H9 (cell line): ENCODE measurements around the gene GLRX2. TPM values are rescaled to one million over a fixed set of nuclear protein-coding genes. Genes with fewer than 3 reads are reported as not detected.

Experiments used
- DNase-seq: peaks from one replicate; pipeline ENCODE4 v3.0.0-alpha.2; 2017
- H2AFZ ChIP-seq: one replicate; pipeline ENCODE4 v1.6.1; 2013; ENCODE audit warnings: mild to moderate bottlenecking, low read length, control low read depth, moderate library complexity
- H2AK5ac ChIP-seq: 2 replicates; pipeline ENCODE4 v1.6.1; 2013; ENCODE audit warnings: low read length, control low read depth, mixed read lengths; ENCODE audit not compliant: insufficient read length
- H2BK120ac ChIP-seq: one replicate; pipeline ENCODE4 v1.6.1; 2013; ENCODE audit warnings: low read depth, mild to moderate bottlenecking, low read length, control low read depth, inconsistent platforms; ENCODE audit not compliant: poor library complexity, severe bottlenecking
- H2BK12ac ChIP-seq: 2 replicates; pipeline ENCODE4 v1.6.1; 2013; ENCODE audit warnings: low read length, control low read depth, mixed read lengths, low read depth; ENCODE audit not compliant: insufficient read length
- H2BK15ac ChIP-seq: 2 replicates; pipeline ENCODE4 v1.6.1; 2013; ENCODE audit warnings: low read depth, low read length, control low read depth
- H2BK20ac ChIP-seq: one replicate; pipeline ENCODE4 v1.6.1; 2013; ENCODE audit warnings: low read depth, mild to moderate bottlenecking, low read length, control low read depth, inconsistent platforms; ENCODE audit not compliant: poor library complexity, severe bottlenecking
- H2BK5ac ChIP-seq: 2 replicates; pipeline ENCODE4 v1.6.1; 2013; ENCODE audit warnings: low read length, control low read depth, mixed read lengths; ENCODE audit not compliant: insufficient read length
- H3K14ac ChIP-seq: 2 replicates; pipeline ENCODE4 v1.6.1; 2013; ENCODE audit warnings: low read length, control low read depth; ENCODE audit not compliant: insufficient read depth
- H3K18ac ChIP-seq: 2 replicates; pipeline ENCODE4 v1.6.1; 2013; ENCODE audit warnings: low read depth, mild to moderate bottlenecking, mixed read lengths, low read length, control low read depth; ENCODE audit not compliant: insufficient read length
- H3K23ac ChIP-seq: 2 replicates; pipeline ENCODE4 v1.6.1; 2013; ENCODE audit warnings: low read length, control low read depth, mixed read lengths, low read depth; ENCODE audit not compliant: insufficient read length
- H3K23me2 ChIP-seq: 2 replicates; pipeline ENCODE4 v1.6.1; 2013; ENCODE audit warnings: low read depth, mild to moderate bottlenecking, mixed read lengths, low read length, control low read depth; ENCODE audit not compliant: insufficient read length, poor library complexity, severe bottlenecking
- H3K27ac ChIP-seq: 2 replicates; pipeline ENCODE4 v1.5.1; 2013; ENCODE audit warnings: low read length, control low read depth, mixed read lengths, low read depth; ENCODE audit not compliant: insufficient read length
- H3K27me3 ChIP-seq: 2 replicates; pipeline ENCODE4 v1.6.1; 2013; ENCODE audit warnings: low read length, control low read depth, inconsistent platforms; ENCODE audit not compliant: insufficient read depth
- H3K4ac ChIP-seq: 2 replicates; pipeline ENCODE4 v1.6.1; 2013; ENCODE audit warnings: low read depth, mild to moderate bottlenecking, control low read depth, inconsistent platforms, low read length, moderate library complexity
- H3K4me1 ChIP-seq: 2 replicates; pipeline ENCODE4 v1.6.1; 2013; ENCODE audit warnings: low read length, control low read depth, inconsistent platforms; ENCODE audit not compliant: insufficient read depth
- H3K4me2 ChIP-seq: 2 replicates; pipeline ENCODE4 v1.6.1; 2013; ENCODE audit warnings: low read length, control low read depth, mixed read lengths; ENCODE audit not compliant: insufficient read length, insufficient read depth
- H3K56ac ChIP-seq: 2 replicates; pipeline ENCODE4 v1.6.1; 2013; ENCODE audit warnings: low read depth, mild to moderate bottlenecking, mixed read lengths, low read length, control low read depth; ENCODE audit not compliant: insufficient read length
- H3K79me1 ChIP-seq: 2 replicates; pipeline ENCODE4 v1.6.1; 2013; ENCODE audit warnings: low read depth, mild to moderate bottlenecking, moderate library complexity, low read length, control low read depth, inconsistent platforms; ENCODE audit not compliant: insufficient read depth, poor library complexity, severe bottlenecking
- H3K79me2 ChIP-seq: 2 replicates; pipeline ENCODE4 v1.6.1; 2013; ENCODE audit warnings: low read length, control low read depth, inconsistent platforms; ENCODE audit not compliant: insufficient read depth
- H3K9ac ChIP-seq: 2 replicates; pipeline ENCODE4 v1.6.1; 2013; ENCODE audit warnings: low read length, control low read depth, mixed read lengths; ENCODE audit not compliant: insufficient read length; ENCODE audit errors: extremely low read depth
- H3K9me3 ChIP-seq: one replicate; pipeline ENCODE4 v1.6.1; 2013; ENCODE audit warnings: low read depth, low read length, inconsistent platforms; ENCODE audit not compliant: control insufficient read depth
- H3T11ph ChIP-seq: one replicate; pipeline ENCODE4 v1.6.1; 2013; ENCODE audit warnings: mild to moderate bottlenecking, low read length, control low read depth, inconsistent platforms
- H4K20me1 ChIP-seq: one replicate; pipeline ENCODE4 v1.6.1; 2013; ENCODE audit not compliant: control insufficient read depth, insufficient read length, insufficient read depth
- H4K5ac ChIP-seq: 2 replicates; pipeline ENCODE4 v1.6.1; 2013; ENCODE audit warnings: low read depth, mild to moderate bottlenecking, mixed read lengths, low read length, control low read depth; ENCODE audit not compliant: insufficient read length
- H4K8ac ChIP-seq: replicated peaks from 2 replicates; pipeline ENCODE4 v1.6.1; 2013; ENCODE audit warnings: low read length, control low read depth, mixed read lengths, low read depth; ENCODE audit not compliant: insufficient read length
- H4K91ac ChIP-seq: 2 replicates; pipeline ENCODE4 v1.6.1; 2013; ENCODE audit warnings: low read depth, mild to moderate bottlenecking, moderate library complexity, mixed read lengths, low read length, control low read depth; ENCODE audit not compliant: insufficient read length
- H3K27ac Mint-ChIP-seq, 3 experiments: 2 replicates in 2 of 3; 3 replicates in 1 of 3; pipeline ENCODE4 v1.8.0; 2020 to 2021; ENCODE audit warnings: mixed read lengths in 3 of 3, mild to moderate bottlenecking in 1 of 3, moderate library complexity in 1 of 3
- H3K27me3 Mint-ChIP-seq: 2 replicates; pipeline ENCODE4 v1.8.0; 2021; ENCODE audit warnings: low read depth, mild to moderate bottlenecking, moderate library complexity, mixed read lengths
- H3K36me3 Mint-ChIP-seq, 3 experiments: 2 replicates in 2 of 3; 3 replicates in 1 of 3; pipeline ENCODE4 v1.8.0; 2020 to 2021; ENCODE audit warnings: low read depth in 3 of 3, mixed read lengths in 3 of 3; ENCODE audit not compliant: insufficient read depth in 1 of 3
- H3K4me1 Mint-ChIP-seq, 2 experiments: 2 replicates each; pipeline ENCODE4 v1.8.0; 2020; ENCODE audit warnings: mixed read lengths in 2 of 2
- H3K4me3 Mint-ChIP-seq, 2 experiments: 2 replicates in 1 of 2; 3 replicates in 1 of 2; pipeline ENCODE4 v1.8.0; 2020 to 2021; ENCODE audit warnings: mild to moderate bottlenecking in 2 of 2, mixed read lengths in 2 of 2, moderate library complexity in 1 of 2
- H3K9me3 Mint-ChIP-seq, 2 experiments: 2 replicates in 1 of 2; 3 replicates in 1 of 2; pipeline ENCODE4 v1.8.0; 2020; ENCODE audit warnings: mild to moderate bottlenecking in 2 of 2, mixed read lengths in 2 of 2, moderate library complexity in 1 of 2
- CTCF ChIP-seq: fragments of 200-600 bp; sonication (generic); conservative IDR thresholded peaks from 3 replicates; pipeline ENCODE4 v1.8.0; 2021; ENCODE audit warnings: antibody characterized with exemption, mild to moderate bottlenecking
- WGBS: extraction: QIAGEN DNeasy Blood & Tissue Kit; methylation state at CpG from one replicate; pipeline ENCODE4 v1.1.7; 2013; ENCODE audit warnings: missing lambda C conversion rate, low lambda C conversion rate, mixed read lengths; ENCODE audit not compliant: insufficient read length; ENCODE audit errors: extremely low coverage; 5-methylcytosine and 5-hydroxymethylcytosine counted together
- total RNA-seq: library from RNA; stranded (reverse); gene quantifications from 2 replicates; pipeline ENCODE4 v1.2.1, GENCODE V29; 2021

Gene GLRX2
- total RNA-seq, 1 experiment from 2014 or later, result 10.1 TPM

- H2BK120ac ChIP-seq, result no peak overlapping the region
- no peaks in the 10 kb centered on the region for H3K9me3 ChIP-seq
- H2BK5ac ChIP-seq, result no peak overlapping the region
- H3K14ac ChIP-seq, result no peak overlapping the region
- Mint-ChIP-seq H3K36me3 (peaks cover 0 to 12% (median 6%) of the 10 kb centered on the region in 3 experiments; a peak in 5 of 7 replicates), H3K27ac (peak overlapping the region in 1 of 3 experiments; percentile 95; a peak in 3 of 7 replicates), H3K4me3 (peak overlapping the region; percentile 85 to 99), H3K9me3 (peaks cover 2 to 3% of the 10 kb centered on the region in 2 experiments; a peak in 1 of 5 replicates), H3K4me1 (peaks cover 20 to 26% of the 10 kb centered on the region in 2 experiments), H3K27me3 (no peaks in the 10 kb centered on the region)
- no peak overlapping the region for H3K23ac ChIP-seq
- H4K5ac ChIP-seq, result no peak overlapping the region
- H3K23me2 ChIP-seq, result peaks cover 12% of the 10 kb centered on the region
- peaks cover 27% of the 10 kb centered on the region; the same call in 1 of the 2 replicates for H3K79me2 ChIP-seq
- H3K18ac ChIP-seq, result no peak overlapping the region
- no peak overlapping the region for H2BK12ac ChIP-seq
- no peak overlapping the region for H3T11ph ChIP-seq
- no peak overlapping the region for H2BK15ac ChIP-seq
- H3K9ac ChIP-seq, result peak overlapping the region; percentile 94
- no peak for DNase-seq
- H2BK20ac ChIP-seq, result no peak overlapping the region
- no peak overlapping the region for H4K91ac ChIP-seq
- H3K27ac ChIP-seq, result peak overlapping the region; percentile 88
- H3K56ac ChIP-seq, result no peak overlapping the region
- no peak overlapping the region for H2AFZ ChIP-seq
- no peaks in the 10 kb centered on the region; the same call in 1 of the 2 replicates for H3K4me1 ChIP-seq
- peak overlapping the region; percentile 95 for H3K4me2 ChIP-seq
- no peak overlapping the region for H2AK5ac ChIP-seq
- no peaks in the 10 kb centered on the region for H3K27me3 ChIP-seq
- no peaks in the 10 kb centered on the region for H4K20me1 ChIP-seq
- TF ChIP-seq CTCF, result no peak
- WGBS, result no CpG with 5 or more reads among the region's 4 CpGs
- H3K79me1 ChIP-seq, result no peaks in the 10 kb centered on the region
- H4K8ac ChIP-seq, result no peak overlapping the region
- no peak overlapping the region for H3K4ac ChIP-seq
Observed at GRCh38 chr1:193060406-193060805, 44.8 kb downstream of the GLRX2 start.
